Kidney (tissue), 14 donors: ENCODE measurements around the gene RAI1. TPM values are rescaled to one million over a fixed set of nuclear protein-coding genes. Genes with fewer than 3 reads are reported as not detected.

ENCODE experiments used
- DNase-seq, 5 donors: peaks; one replicate each; pipeline ENCODE4 v3.0.0-alpha.2; 2013 to 2020
- FAIRE-seq: peaks from 2 replicates; lab custom pipeline; 2012; peaks lifted over from hg19 to GRCh38; lab: Jason Lieb, UNC
- H3K27ac ChIP-seq, 2 donors: one replicate each; pipeline ENCODE4 v1.7.0; 2013; ENCODE audit warnings: low read depth in 2 of 2, low read length in 2 of 2, inconsistent platforms in 1 of 2
- H3K27me3 ChIP-seq: one replicate; pipeline ENCODE4 v1.7.1; 2013; ENCODE audit warnings: low read length, inconsistent platforms; ENCODE audit not compliant: control insufficient read depth, insufficient read depth
- H3K36me3 ChIP-seq, 3 donors: one replicate each; pipeline versions ENCODE4 v1.7.0 to v1.7.1; 2013; ENCODE audit warnings: low read length in 3 of 3, control low read depth in 1 of 3, inconsistent platforms in 1 of 3; ENCODE audit not compliant: insufficient read depth in 3 of 3, control insufficient read depth in 2 of 3
- H3K4me1 ChIP-seq, 3 donors: one replicate each; pipeline versions ENCODE4 v1.7.0 to v1.7.1; 2013; ENCODE audit warnings: low read length in 3 of 3, inconsistent platforms in 1 of 3, low read depth in 1 of 3; ENCODE audit not compliant: control insufficient read depth in 2 of 3, insufficient read depth in 2 of 3
- H3K4me3 ChIP-seq, 3 donors: one replicate each; pipeline versions ENCODE4 v1.7.0 to v1.8.1; 2013; ENCODE audit warnings: low read length in 3 of 3, control low read depth in 1 of 3, inconsistent platforms in 1 of 3
- H3K9ac ChIP-seq, 3 donors: one replicate each; pipeline versions ENCODE4 v1.7.0 to v1.7.1; 2013; ENCODE audit warnings: low read length in 3 of 3, control low read depth in 1 of 3, inconsistent platforms in 1 of 3
- H3K9me3 ChIP-seq, 3 donors: one replicate each; pipeline versions ENCODE4 v1.7.0 to v1.7.1; 2013; ENCODE audit warnings: low read length in 3 of 3, control low read depth in 1 of 3, inconsistent platforms in 1 of 3; ENCODE audit not compliant: control insufficient read depth in 2 of 3, insufficient read depth in 1 of 3
- CTCF ChIP-seq: IDR thresholded peaks from 3 replicates; pipeline ENCODE4 v1.5.1; 2012; ENCODE audit warnings: mild to moderate bottlenecking, moderate library complexity, borderline replicate concordance; ENCODE audit not compliant: insufficient read depth; ENCODE audit errors: extremely low read depth
- intact Hi-C: fragments of 100-400 bp; cut with DNase I; formaldehyde crosslinking; loops from one replicate; pipeline ENCODE4 v1.11.1; 2022
- polyA plus RNA-seq: library from polyadenylated mRNA; stranded (reverse); fragments of 350-450 nt; fragmentation: Illumina TruSeq; extraction: RNeasy Lipid Tissue Mini Kit (QIAGEN cat#74804); gene quantifications from one replicate; pipeline ENCODE4 v1.2.3, GENCODE V29; 2014; ENCODE audit warnings: low read depth, low replicate concordance; ENCODE audit not compliant: insufficient read depth
- total RNA-seq: library from RNA; stranded (reverse); fragmentation: NEBNext Ultra II Directional; extraction: Animal tissue kit (Norgen Biotek cat#: 25700); gene quantifications from one replicate; pipeline ENCODE4 v1.2.1, GENCODE V29; 2021
- donor health status: control.
- donor health status: control.
- donor health status: control.
- donor health status: control.
- donor health status: control.
- donor health status: DM: yes; HTN: yes; CAD: no.
- donor health status: Normal renal cell carcinoma (clear cell type).

RAI1 gene
- total and polyA plus RNA-seq, 2 donors from 2014 or later = 6.7 to 50.5 TPM

DNA sequence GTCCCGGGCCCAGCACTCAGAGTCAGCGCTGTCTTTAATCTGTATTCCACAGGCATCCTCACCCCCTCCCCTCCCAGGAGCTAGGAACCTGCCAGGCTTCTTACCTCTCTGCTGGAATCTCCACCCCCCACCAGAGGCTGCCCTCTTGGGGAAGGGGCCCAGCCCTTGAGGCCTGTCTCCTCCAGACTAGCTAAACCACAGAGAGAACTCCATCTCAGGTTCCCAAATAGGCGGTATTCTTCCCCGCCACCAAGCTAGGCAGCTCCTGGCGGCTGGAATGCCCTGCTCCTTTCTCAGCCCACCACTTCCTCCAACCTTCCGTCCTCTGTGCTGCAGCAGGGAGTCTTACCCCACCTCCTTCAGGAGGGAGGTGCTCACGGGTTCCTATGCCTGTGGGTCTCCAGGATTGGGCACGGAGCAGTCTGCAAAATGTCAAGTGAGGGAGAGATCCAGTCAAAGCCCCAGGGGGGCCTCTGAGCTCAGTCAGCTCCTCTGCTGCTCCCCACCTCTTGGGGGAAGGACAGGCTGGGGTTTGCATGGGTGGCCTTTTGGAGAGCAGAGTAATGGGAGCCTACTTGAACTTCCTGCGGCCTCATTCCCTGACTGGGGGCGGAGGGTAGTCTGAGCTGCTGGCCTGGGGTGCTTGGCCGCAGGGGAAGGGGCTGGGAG, 99.8 kb downstream of the RAI1 start:
- peak overlapping the region; percentile 82 to 85 for H3K27ac ChIP-seq
- FAIRE-seq (no peak), DNase-seq (peak; percentile 78 to 91 (median 85))
- no peaks in the 10 kb centered on the region for H3K36me3 ChIP-seq
- H3K9ac ChIP-seq = peak overlapping the region in 2 of 3 donors; percentile 15 to 58
- no peak for TF ChIP-seq CTCF
- H3K4me1 ChIP-seq = peaks cover 0 to 29% (median 4%) of the 10 kb centered on the region in 3 donors
- no peaks in the 10 kb centered on the region for H3K27me3 ChIP-seq
- no peak overlapping the region for H3K4me3 ChIP-seq
- intact Hi-C loops = no loop called here
- no peaks in the 10 kb centered on the region for H3K9me3 ChIP-seq

- Histone ChIP-seq H3K9ac (peak overlapping the region in 2 of 3 donors; percentile 16 to 58), H3K4me3 (peak overlapping the region in 1 of 3 donors; percentile 44), H3K27me3 (no peaks in the 10 kb centered on the region), H3K27ac (peak overlapping the region; percentile 82 to 85), H3K9me3 (no peaks in the 10 kb centered on the region), H3K36me3 (no peaks in the 10 kb centered on the region), H3K4me1 (peaks cover 0 to 29% (median 4%) of the 10 kb centered on the region in 3 donors)
- TF ChIP-seq CTCF = no peak
- FAIRE-seq (no peak), DNase-seq (peak; percentile 72 to 92 (median 85))
- intact Hi-C loops = no loop called here
Observed at GRCh38 chr17:17781591-17782496, 100.6 kb downstream of the RAI1 start.

DNA sequence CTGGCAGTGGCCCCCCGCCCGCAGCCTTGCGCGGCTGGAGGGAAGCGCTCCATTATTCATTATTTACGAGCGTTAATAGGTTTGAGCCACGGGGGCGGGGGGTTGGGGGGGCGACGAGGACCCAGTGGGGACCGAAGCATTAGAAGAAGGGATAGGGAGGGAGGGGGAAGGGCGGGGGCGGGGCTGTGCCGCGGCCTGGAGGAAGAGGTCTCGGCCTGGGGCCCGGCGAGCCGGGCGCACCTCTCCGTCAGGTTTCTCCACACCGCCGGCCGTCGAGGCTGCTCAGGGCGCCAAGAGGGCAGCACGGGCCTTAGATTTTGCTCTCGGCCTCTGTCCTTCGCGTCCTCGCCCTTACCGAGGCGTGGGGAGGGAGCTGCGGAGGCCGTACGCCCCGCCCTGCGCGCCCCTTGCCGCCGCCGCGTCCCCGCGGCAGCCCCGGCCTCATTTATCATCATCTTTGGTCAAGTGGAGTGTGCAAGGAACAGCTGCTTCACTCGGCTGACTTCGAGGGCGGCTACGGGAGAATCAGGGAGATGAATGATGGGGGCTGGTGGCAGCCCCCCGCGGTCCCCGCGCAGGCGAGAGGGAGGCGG, 101.4 kb downstream of the RAI1 start:
- intact Hi-C loops = no loop called here
- FAIRE-seq (no peak), DNase-seq (peak; percentile 79 to 90 (median 84))
- Histone ChIP-seq H3K4me1 (peaks cover 0 to 29% (median 4%) of the 10 kb centered on the region in 3 donors), H3K9me3 (no peaks in the 10 kb centered on the region), H3K9ac (peak overlapping the region in 1 of 3 donors; percentile 58), H3K4me3 (peak overlapping the region in 1 of 3 donors; percentile 46), H3K36me3 (no peaks in the 10 kb centered on the region), H3K27ac (peak overlapping the region; percentile 74 to 86), H3K27me3 (no peaks in the 10 kb centered on the region)
- TF ChIP-seq CTCF = no peak
